SK-N-SH treated with all-trans-retinoic acid at 6 μM for 48 hours (cell line): ENCODE results near the gene POP4.

Source experiments
- ATAC-seq: fragments of 200-7000 bp; cut with Tn5 transposase; 3 replicates; pipeline ENCODE4 v1.9.1; 2020; ENCODE audit warnings: mild to moderate bottlenecking, moderate library complexity
- ARNTL ChIP-seq: fragments of 450-650 bp; formaldehyde crosslinking; IDR thresholded peaks from 2 replicates; pipeline ENCODE4 v1.5.0; 2020; ENCODE audit warnings: low read depth, mild to moderate bottlenecking, moderate library complexity, borderline replicate concordance
- BACH2 ChIP-seq: fragments of 250-450 bp; sonication (Bioruptor Pico); IDR thresholded peaks from 2 replicates; pipeline ENCODE4 v1.9.0; 2021; ENCODE audit warnings: mild to moderate bottlenecking, borderline replicate concordance
- CSDC2 ChIP-seq: fragments of 250-450 bp; sonication (Bioruptor Pico); IDR thresholded peaks from 2 replicates; pipeline ENCODE4 v1.5.0; 2020; ENCODE audit warnings: mild to moderate bottlenecking, moderate library complexity
- ESRRG ChIP-seq: fragments of 250-450 bp; sonication (Bioruptor Pico); IDR thresholded peaks from 2 replicates; pipeline ENCODE4 v1.6.1; 2021; ENCODE audit warnings: mild to moderate bottlenecking
- GLIS3 ChIP-seq: fragments of 250-450 bp; sonication (Bioruptor Pico); IDR thresholded peaks from 2 replicates; pipeline ENCODE4 v1.5.0; 2020; ENCODE audit warnings: mild to moderate bottlenecking, moderate library complexity
- ISL1 ChIP-seq: fragments of 250-450 bp; sonication (Bioruptor Pico); IDR thresholded peaks from 2 replicates; pipeline ENCODE4 v2.1.2; 2022; ENCODE audit warnings: mild to moderate bottlenecking, moderate library complexity
- OSR1 ChIP-seq: fragments of 250-450 bp; sonication (Bioruptor Pico); IDR thresholded peaks from 2 replicates; pipeline ENCODE4 v1.8.0; 2022; ENCODE audit warnings: moderate library complexity, mild to moderate bottlenecking, inconsistent platforms
- RARB ChIP-seq: fragments of 250-450 bp; sonication (Bioruptor Pico); IDR thresholded peaks from 2 replicates; pipeline ENCODE4 v1.8.0; 2021; ENCODE audit warnings: mild to moderate bottlenecking, moderate library complexity
- SNAI2 ChIP-seq: fragments of 250-450 bp; sonication (Bioruptor Pico); IDR thresholded peaks from 2 replicates; pipeline ENCODE4 v1.5.0; 2020; ENCODE audit warnings: mild to moderate bottlenecking, moderate library complexity
- TCF4 ChIP-seq: fragments of 250-450 bp; sonication (Bioruptor Pico); IDR thresholded peaks from 2 replicates; pipeline ENCODE4 v1.8.0; 2021; ENCODE audit warnings: mild to moderate bottlenecking, moderate library complexity, borderline replicate concordance
- TOX ChIP-seq: fragments of 250-450 bp; sonication (Bioruptor Pico); IDR thresholded peaks from 2 replicates; pipeline ENCODE4 v1.8.0; 2021; ENCODE audit warnings: mild to moderate bottlenecking, moderate library complexity, borderline replicate concordance
- ZC3H10 ChIP-seq: fragments of 250-450 bp; sonication (Bioruptor Pico); IDR thresholded peaks from 2 replicates; pipeline ENCODE4 v1.5.1; 2021; ENCODE audit warnings: mild to moderate bottlenecking, moderate library complexity
- ZFP3 ChIP-seq: fragments of 250-450 bp; sonication (Bioruptor Pico); IDR thresholded peaks from 2 replicates; pipeline ENCODE4 v1.5.0; 2020; ENCODE audit warnings: mild to moderate bottlenecking, moderate library complexity
- ZFP30 ChIP-seq: fragments of 450-650 bp; formaldehyde crosslinking; IDR thresholded peaks from 2 replicates; pipeline ENCODE4 v1.5.0; 2022; ENCODE audit warnings: mild to moderate bottlenecking, moderate library complexity
- ZNF565 ChIP-seq: fragments of 450-650 bp; formaldehyde crosslinking; conservative IDR thresholded peaks from 2 replicates; pipeline ENCODE4 v1.5.0; 2020; ENCODE audit warnings: low read depth, mild to moderate bottlenecking, moderate library complexity
- ZNF70 ChIP-seq: fragments of 450-650 bp; formaldehyde crosslinking; IDR thresholded peaks from 2 replicates; pipeline ENCODE4 v1.5.0; 2020; ENCODE audit warnings: mild to moderate bottlenecking, moderate library complexity
- ZNF8 ChIP-seq: fragments of 450-650 bp; formaldehyde crosslinking; IDR thresholded peaks from 2 replicates; pipeline ENCODE4 v1.5.0; 2020; ENCODE audit warnings: mild to moderate bottlenecking, moderate library complexity
- TF ChIP-seq, protein P1 (sequence below): fragments of 250-450 bp; sonication (Bioruptor Pico); IDR thresholded peaks from 2 replicates; pipeline ENCODE4 v1.8.0; 2020; ENCODE audit warnings: mild to moderate bottlenecking, moderate library complexity, borderline replicate concordance
- TF ChIP-seq, protein P2 (sequence below): fragments of 250-450 bp; sonication (Bioruptor Pico); IDR thresholded peaks from 2 replicates; pipeline ENCODE4 v1.5.0; 2020; ENCODE audit warnings: mild to moderate bottlenecking, moderate library complexity
- TF ChIP-seq, protein P3 (sequence below): fragments of 250-450 bp; sonication (Bioruptor Pico); IDR thresholded peaks from 2 replicates; pipeline ENCODE4 v1.8.0; 2021; ENCODE audit warnings: low read depth, mild to moderate bottlenecking, moderate library complexity, borderline replicate concordance
- TF ChIP-seq, protein P4 (sequence below): fragments of 250-450 bp; sonication (Bioruptor Pico); IDR thresholded peaks from 2 replicates; pipeline ENCODE4 v1.5.1; 2021; ENCODE audit warnings: mild to moderate bottlenecking, moderate library complexity
- TF ChIP-seq, protein P5 (sequence below): fragments of 250-450 bp; sonication (Bioruptor Pico); IDR thresholded peaks from 2 replicates; pipeline ENCODE4 v1.5.1; 2020; ENCODE audit warnings: low read depth, mild to moderate bottlenecking, moderate library complexity

POP4 gene

DNA sequence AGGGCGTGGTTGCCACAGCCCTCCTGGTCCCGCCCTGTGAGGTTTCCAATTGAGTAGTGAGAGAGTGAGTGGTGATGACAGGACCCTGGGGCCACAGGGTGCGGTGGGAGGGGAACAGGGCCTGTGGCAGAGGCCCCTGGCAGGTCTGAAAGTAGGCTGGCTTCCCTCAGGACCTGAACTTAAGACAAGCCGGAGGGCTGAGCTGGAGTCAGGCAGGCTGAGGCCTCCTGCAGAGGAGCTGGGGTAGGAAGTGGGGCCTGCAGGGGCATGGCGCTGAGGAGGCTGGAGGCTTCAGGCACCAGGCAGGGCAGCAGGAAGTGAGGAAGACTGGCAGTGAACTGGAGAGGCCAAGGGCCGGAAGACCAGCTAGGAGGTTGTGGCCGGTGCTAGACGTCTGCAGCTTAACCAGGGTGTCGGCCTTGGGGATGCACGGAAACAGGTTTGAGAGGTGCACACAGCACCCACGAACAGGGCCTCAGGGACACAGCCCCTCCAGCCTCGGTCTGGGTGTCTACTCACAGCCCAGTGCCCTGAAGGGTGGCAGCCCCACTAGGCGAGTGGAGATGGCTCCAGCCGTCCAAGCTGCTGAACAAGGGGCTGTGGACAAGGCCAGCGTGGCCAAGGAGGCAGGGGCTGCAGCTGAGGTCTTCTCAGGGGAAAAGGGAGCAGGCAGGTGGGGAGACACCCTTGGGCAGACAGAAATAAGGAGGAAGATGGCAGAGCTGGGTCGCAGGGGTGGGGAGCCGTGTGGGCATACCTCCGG is 17.8 kb downstream of the POP4 start:
- ATAC-seq = no peak; the same call in 2 of the 3 replicates
- TF ChIP-seq TOX (CRISPR knock-in tag) (no peak), OSR1 (CRISPR knock-in tag) (no peak), CSDC2 (no peak), ZNF70 (CRISPR knock-in tag) (no peak), ZFP3 (CRISPR knock-in tag) (no peak), RARB (CRISPR knock-in tag) (no peak), BACH2 (no peak), TCF4 (no peak), ZNF8 (CRISPR knock-in tag) (no peak), GLIS3 (CRISPR knock-in tag) (no peak), ZNF565 (CRISPR knock-in tag) (no peak), SNAI2 (CRISPR knock-in tag) (no peak), ESRRG (no peak), ISL1 (CRISPR knock-in tag) (no peak)
- TF ChIP-seq, protein P1, sequence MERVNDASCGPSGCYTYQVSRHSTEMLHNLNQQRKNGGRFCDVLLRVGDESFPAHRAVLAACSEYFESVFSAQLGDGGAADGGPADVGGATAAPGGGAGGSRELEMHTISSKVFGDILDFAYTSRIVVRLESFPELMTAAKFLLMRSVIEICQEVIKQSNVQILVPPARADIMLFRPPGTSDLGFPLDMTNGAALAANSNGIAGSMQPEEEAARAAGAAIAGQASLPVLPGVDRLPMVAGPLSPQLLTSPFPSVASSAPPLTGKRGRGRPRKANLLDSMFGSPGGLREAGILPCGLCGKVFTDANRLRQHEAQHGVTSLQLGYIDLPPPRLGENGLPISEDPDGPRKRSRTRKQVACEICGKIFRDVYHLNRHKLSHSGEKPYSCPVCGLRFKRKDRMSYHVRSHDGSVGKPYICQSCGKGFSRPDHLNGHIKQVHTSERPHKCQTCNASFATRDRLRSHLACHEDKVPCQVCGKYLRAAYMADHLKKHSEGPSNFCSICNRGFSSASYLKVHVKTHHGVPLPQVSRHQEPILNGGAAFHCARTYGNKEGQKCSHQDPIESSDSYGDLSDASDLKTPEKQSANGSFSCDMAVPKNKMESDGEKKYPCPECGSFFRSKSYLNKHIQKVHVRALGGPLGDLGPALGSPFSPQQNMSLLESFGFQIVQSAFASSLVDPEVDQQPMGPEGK (CRISPR knock-in tag) = no peak
- TF ChIP-seq, protein P2, sequence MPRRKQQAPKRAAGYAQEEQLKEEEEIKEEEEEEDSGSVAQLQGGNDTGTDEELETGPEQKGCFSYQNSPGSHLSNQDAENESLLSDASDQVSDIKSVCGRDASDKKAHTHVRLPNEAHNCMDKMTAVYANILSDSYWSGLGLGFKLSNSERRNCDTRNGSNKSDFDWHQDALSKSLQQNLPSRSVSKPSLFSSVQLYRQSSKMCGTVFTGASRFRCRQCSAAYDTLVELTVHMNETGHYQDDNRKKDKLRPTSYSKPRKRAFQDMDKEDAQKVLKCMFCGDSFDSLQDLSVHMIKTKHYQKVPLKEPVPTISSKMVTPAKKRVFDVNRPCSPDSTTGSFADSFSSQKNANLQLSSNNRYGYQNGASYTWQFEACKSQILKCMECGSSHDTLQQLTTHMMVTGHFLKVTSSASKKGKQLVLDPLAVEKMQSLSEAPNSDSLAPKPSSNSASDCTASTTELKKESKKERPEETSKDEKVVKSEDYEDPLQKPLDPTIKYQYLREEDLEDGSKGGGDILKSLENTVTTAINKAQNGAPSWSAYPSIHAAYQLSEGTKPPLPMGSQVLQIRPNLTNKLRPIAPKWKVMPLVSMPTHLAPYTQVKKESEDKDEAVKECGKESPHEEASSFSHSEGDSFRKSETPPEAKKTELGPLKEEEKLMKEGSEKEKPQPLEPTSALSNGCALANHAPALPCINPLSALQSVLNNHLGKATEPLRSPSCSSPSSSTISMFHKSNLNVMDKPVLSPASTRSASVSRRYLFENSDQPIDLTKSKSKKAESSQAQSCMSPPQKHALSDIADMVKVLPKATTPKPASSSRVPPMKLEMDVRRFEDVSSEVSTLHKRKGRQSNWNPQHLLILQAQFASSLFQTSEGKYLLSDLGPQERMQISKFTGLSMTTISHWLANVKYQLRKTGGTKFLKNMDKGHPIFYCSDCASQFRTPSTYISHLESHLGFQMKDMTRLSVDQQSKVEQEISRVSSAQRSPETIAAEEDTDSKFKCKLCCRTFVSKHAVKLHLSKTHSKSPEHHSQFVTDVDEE (CRISPR knock-in tag) = no peak
- TF ChIP-seq, protein P3, sequence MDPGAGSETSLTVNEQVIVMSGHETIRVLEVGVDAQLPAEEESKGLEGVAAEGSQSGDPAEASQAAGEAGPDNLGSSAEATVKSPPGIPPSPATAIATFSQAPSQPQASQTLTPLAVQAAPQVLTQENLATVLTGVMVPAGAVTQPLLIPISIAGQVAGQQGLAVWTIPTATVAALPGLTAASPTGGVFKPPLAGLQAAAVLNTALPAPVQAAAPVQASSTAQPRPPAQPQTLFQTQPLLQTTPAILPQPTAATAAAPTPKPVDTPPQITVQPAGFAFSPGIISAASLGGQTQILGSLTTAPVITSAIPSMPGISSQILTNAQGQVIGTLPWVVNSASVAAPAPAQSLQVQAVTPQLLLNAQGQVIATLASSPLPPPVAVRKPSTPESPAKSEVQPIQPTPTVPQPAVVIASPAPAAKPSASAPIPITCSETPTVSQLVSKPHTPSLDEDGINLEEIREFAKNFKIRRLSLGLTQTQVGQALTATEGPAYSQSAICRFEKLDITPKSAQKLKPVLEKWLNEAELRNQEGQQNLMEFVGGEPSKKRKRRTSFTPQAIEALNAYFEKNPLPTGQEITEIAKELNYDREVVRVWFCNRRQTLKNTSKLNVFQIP (CRISPR knock-in tag) = no peak
- TF ChIP-seq, protein P4, sequence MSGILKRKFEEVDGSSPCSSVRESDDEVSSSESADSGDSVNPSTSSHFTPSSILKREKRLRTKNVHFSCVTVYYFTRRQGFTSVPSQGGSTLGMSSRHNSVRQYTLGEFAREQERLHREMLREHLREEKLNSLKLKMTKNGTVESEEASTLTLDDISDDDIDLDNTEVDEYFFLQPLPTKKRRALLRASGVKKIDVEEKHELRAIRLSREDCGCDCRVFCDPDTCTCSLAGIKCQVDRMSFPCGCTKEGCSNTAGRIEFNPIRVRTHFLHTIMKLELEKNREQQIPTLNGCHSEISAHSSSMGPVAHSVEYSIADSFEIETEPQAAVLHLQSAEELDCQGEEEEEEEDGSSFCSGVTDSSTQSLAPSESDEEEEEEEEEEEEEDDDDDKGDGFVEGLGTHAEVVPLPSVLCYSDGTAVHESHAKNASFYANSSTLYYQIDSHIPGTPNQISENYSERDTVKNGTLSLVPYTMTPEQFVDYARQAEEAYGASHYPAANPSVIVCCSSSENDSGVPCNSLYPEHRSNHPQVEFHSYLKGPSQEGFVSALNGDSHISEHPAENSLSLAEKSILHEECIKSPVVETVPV (CRISPR knock-in tag) = no peak
- TF ChIP-seq, protein P5, sequence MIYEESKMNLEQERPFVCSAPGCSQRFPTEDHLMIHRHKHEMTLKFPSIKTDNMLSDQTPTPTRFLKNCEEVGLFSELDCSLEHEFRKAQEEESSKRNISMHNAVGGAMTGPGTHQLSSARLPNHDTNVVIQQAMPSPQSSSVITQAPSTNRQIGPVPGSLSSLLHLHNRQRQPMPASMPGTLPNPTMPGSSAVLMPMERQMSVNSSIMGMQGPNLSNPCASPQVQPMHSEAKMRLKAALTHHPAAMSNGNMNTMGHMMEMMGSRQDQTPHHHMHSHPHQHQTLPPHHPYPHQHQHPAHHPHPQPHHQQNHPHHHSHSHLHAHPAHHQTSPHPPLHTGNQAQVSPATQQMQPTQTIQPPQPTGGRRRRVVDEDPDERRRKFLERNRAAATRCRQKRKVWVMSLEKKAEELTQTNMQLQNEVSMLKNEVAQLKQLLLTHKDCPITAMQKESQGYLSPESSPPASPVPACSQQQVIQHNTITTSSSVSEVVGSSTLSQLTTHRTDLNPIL = no peak

DNA sequence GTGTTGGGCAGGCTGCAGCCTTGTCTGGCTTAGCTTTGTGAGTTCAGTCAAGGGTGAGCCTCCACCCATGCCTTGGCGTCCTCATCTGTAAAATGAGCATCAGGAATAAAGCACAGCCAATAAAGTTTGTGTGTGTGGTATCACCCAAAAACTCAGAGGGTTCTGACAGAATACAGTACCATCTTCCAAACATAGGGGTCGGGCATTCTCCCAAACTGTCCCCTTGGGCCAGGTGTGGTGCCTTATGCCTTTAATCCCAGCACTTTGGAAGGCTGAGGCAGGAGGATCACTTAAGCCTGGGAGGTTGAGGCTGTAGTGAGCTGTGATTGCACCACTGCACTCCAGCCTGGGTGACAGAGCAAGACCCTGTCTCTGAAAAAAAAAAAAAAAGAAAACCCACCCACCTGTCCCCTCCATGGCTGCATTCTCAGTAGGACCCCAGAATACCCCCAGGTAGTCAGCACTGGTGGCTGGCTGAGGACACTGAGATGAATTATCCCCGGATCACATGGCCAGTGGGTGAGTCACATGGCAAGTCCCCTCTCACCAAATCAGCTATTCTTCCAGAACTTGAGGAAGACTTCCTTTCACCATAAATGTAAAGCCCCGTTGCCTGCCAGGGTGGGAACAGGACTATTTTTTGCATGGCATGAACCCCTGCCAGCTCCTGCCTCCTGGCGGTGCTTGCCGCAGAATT is 18.6 kb downstream of the POP4 start:
- TF ChIP-seq ZC3H10 = no peak
- no peak for TF ChIP-seq OSR1 (CRISPR knock-in tag)
- TF ChIP-seq, protein P1 (CRISPR knock-in tag) = no peak
- TF ChIP-seq ISL1 (CRISPR knock-in tag) = no peak
- no peak for TF ChIP-seq ARNTL
- TF ChIP-seq ZFP30 (CRISPR knock-in tag) = no peak
- TF ChIP-seq ZNF565 (CRISPR knock-in tag) = no peak
- TF ChIP-seq TOX (CRISPR knock-in tag) = no peak
- no peak for TF ChIP-seq ZNF70 (CRISPR knock-in tag)
- TF ChIP-seq ZFP3 (CRISPR knock-in tag) = no peak
- no peak for ATAC-seq
